ENCODE data around the gene MYRIP. TPM values are rescaled to one million over a fixed set of nuclear protein-coding genes. Genes with fewer than 3 reads are reported as not detected.

MYRIP gene
- total RNA-seq, 3 donors from 2014 or later (not counting 1 experiment from before 2014, with no cell fraction given) = not detected

GRCh38 chr3:39839484-39839883 lies 30.1 kb downstream of the MYRIP start:
- H3K4me3 Mint-ChIP-seq = no peak overlapping the region
- no peak overlapping the region for H3K27ac Mint-ChIP-seq
- H3K9me3 Mint-ChIP-seq = peaks cover 0 to 4% of the 10 kb centered on the region in 2 donors
- H3K4me3 ChIP-seq (ENCODE audit: low read length) = no peak overlapping the region
- 39% methylated on average over 7 of the region's 7 CpGs for WGBS (ENCODE audit: insufficient coverage)
- no peaks in the 10 kb centered on the region for H3K36me3 Mint-ChIP-seq
- TF ChIP-seq CTCF (IDR thresholded peaks at IDR 0.05) = no peak
- no peaks in the 10 kb centered on the region for H3K36me3 ChIP-seq (ENCODE audit: control insufficient read depth, insufficient read depth, low read length)
- H3K27me3 Mint-ChIP-seq (ENCODE audit: low read depth in 2 of 2) = no peaks in the 10 kb centered on the region
- DNase-seq (no peak), ATAC-seq (no peak)
- H3K4me1 Mint-ChIP-seq = no peaks in the 10 kb centered on the region
- no peaks in the 10 kb centered on the region for H3K27me3 ChIP-seq (ENCODE audit: control insufficient read depth, insufficient read depth, low read length)
- intact Hi-C loops (cut with micrococcal nuclease) = no loop called here
- no peaks in the 10 kb centered on the region for H3K4me1 ChIP-seq (ENCODE audit: control insufficient read depth, insufficient read depth, low read length)
- no peak overlapping the region for H3K27ac ChIP-seq (ENCODE audit: low read length)
- no peaks in the 10 kb centered on the region for H3K9me3 ChIP-seq (ENCODE audit: control insufficient read depth, insufficient read depth, low read length)

DNA sequence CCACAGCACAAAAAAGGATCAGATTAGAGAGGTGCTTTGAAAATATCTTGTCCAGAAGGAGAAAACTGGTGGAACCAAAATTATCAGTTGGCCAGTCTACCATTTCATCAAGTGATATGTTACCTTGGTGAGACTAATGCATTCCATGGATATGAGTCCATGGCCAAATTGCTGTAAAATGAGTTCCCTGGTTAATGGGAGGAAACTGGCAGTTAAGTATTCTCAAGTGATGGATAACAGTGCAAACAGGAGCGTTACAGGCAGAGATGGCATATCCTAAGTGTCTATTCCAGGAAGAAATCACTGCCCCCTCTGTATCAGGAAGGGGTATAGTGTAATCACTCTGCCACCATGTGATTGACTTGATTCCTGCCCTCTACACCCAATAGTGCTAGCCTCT lies 34.0 kb downstream of the MYRIP start:
- Histone ChIP-seq H3K4me1 (ENCODE audit: control insufficient read depth, insufficient read depth, low read length) (no peaks in the 10 kb centered on the region), H3K27ac (ENCODE audit: low read length) (no peak overlapping the region), H3K4me3 (ENCODE audit: low read length) (no peak overlapping the region), H3K27me3 (ENCODE audit: control insufficient read depth, insufficient read depth, low read length) (no peaks in the 10 kb centered on the region), H3K36me3 (ENCODE audit: control insufficient read depth, insufficient read depth, low read length) (no peaks in the 10 kb centered on the region), H3K9me3 (ENCODE audit: control insufficient read depth, insufficient read depth, low read length) (no peaks in the 10 kb centered on the region)
- no peak overlapping the region for H3K4me3 Mint-ChIP-seq
- no peak for TF ChIP-seq CTCF (IDR thresholded peaks at IDR 0.05)
- no peaks in the 10 kb centered on the region for H3K36me3 Mint-ChIP-seq
- 73% methylated on average over 1 of the region's 1 CpG for WGBS (ENCODE audit: insufficient coverage)
- ATAC-seq = no peak
- intact Hi-C loops (cut with micrococcal nuclease) = no loop called here
- H3K4me1 Mint-ChIP-seq = no peaks in the 10 kb centered on the region
- H3K9me3 Mint-ChIP-seq = no peaks in the 10 kb centered on the region
- H3K27ac Mint-ChIP-seq = no peak overlapping the region
- H3K27me3 Mint-ChIP-seq (ENCODE audit: low read depth in 2 of 2) = no peaks in the 10 kb centered on the region
- no peak for DNase-seq

GRCh38 chr3:39848365-39848764 lies 39.0 kb downstream of the MYRIP start:
- no peak overlapping the region for H3K27ac Mint-ChIP-seq
- H3K36me3 Mint-ChIP-seq = no peaks in the 10 kb centered on the region
- no peaks in the 10 kb centered on the region for H3K27me3 ChIP-seq (ENCODE audit: control insufficient read depth, insufficient read depth, low read length)
- no peaks in the 10 kb centered on the region for H3K27me3 Mint-ChIP-seq (ENCODE audit: low read depth in 2 of 2)
- no peaks in the 10 kb centered on the region for H3K4me1 Mint-ChIP-seq
- no peak overlapping the region for H3K27ac ChIP-seq (ENCODE audit: low read length)
- H3K4me1 ChIP-seq (ENCODE audit: control insufficient read depth, insufficient read depth, low read length) = no peaks in the 10 kb centered on the region
- H3K9me3 ChIP-seq (ENCODE audit: control insufficient read depth, insufficient read depth, low read length) = no peaks in the 10 kb centered on the region
- intact Hi-C loops (cut with micrococcal nuclease) = no loop called here
- H3K4me3 Mint-ChIP-seq = no peak overlapping the region
- TF ChIP-seq CTCF (IDR thresholded peaks at IDR 0.05) = no peak
- peaks cover 0 to 2% of the 10 kb centered on the region in 2 donors for H3K9me3 Mint-ChIP-seq
- ATAC-seq (no peak), DNase-seq (no peak)
- H3K36me3 ChIP-seq (ENCODE audit: control insufficient read depth, insufficient read depth, low read length) = no peaks in the 10 kb centered on the region
- no peak overlapping the region for H3K4me3 ChIP-seq (ENCODE audit: low read length)

GRCh38 chr3:39849992-39850715 lies 40.7 kb downstream of the MYRIP start:
- no peaks in the 10 kb centered on the region for H3K9me3 ChIP-seq (ENCODE audit: control insufficient read depth, insufficient read depth, low read length)
- Mint-ChIP-seq H3K27me3 (ENCODE audit: low read depth in 2 of 2) (no peaks in the 10 kb centered on the region), H3K9me3 (peaks cover 0 to 2% of the 10 kb centered on the region in 2 donors), H3K4me1 (no peaks in the 10 kb centered on the region), H3K36me3 (no peaks in the 10 kb centered on the region), H3K4me3 (no peak overlapping the region), H3K27ac (no peak overlapping the region)
- ATAC-seq (no peak), DNase-seq (no peak)
- no peak overlapping the region for H3K27ac ChIP-seq (ENCODE audit: low read length)
- H3K4me3 ChIP-seq (ENCODE audit: low read length) = no peak overlapping the region
- intact Hi-C loops (cut with micrococcal nuclease) = no loop called here
- H3K27me3 ChIP-seq (ENCODE audit: control insufficient read depth, insufficient read depth, low read length) = no peaks in the 10 kb centered on the region
- WGBS (ENCODE audit: insufficient coverage) = 18% methylated on average over 2 of the region's 3 CpGs
- H3K4me1 ChIP-seq (ENCODE audit: control insufficient read depth, insufficient read depth, low read length) = no peaks in the 10 kb centered on the region
- no peaks in the 10 kb centered on the region for H3K36me3 ChIP-seq (ENCODE audit: control insufficient read depth, insufficient read depth, low read length)
- TF ChIP-seq CTCF (IDR thresholded peaks at IDR 0.05) = no peak
